ENCODE measurements around the gene CTXN1.

CTXN1 gene

DNA sequence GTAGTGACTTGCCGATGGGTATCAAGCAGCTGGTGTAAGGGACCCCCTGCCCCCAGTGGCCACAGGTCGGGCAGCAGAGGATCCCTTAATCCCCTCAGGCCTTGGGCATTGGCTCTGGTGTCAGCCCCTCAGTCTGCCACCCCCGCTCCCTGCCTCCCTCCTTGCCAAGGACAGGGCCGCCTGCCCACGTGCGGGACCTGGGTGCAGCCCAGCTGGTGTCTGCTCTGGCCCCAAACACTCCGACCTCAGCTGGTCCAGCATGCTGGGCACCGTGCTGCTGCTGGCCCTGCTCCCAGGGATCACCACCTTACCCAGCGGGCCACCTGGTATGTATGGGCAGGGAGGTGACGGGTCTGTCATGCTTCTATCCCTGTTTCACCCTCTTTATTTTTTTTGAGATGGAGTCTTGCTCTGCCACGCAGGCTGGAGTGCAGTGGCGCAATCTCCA lies 11.3 kb downstream of the CTXN1 start, which contains the start of gene TGFBR3L:
Gene TGFBR3L, plus strand, starts transcription at position 233 of the 448 bp plus-strand sequence.
- no peak for DNase-seq (ENCODE audit: low read depth in 2 of 2)

DNA sequence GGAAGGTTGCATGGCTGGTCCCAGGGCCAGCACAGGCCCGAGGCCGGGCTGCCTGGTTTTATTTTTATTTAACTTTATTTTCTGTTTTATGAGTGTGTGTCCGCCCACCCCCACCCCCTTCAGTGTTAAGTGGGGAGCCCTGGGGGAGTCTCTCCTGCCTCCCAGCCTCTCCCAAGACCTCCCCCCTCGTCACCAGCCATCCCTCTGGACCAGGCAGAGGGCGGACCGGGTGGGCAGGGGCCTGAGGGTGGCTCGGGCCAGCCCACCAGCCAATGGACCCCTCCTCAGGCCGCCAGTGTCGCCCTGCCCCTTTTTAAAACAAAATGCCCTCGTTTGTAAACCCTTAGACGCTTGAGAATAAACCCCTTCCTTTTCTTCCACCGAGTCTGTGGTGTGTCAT lies 11.8 kb downstream of the CTXN1 start:
- no peak for DNase-seq (ENCODE audit: low read depth in 2 of 2)

DNA sequence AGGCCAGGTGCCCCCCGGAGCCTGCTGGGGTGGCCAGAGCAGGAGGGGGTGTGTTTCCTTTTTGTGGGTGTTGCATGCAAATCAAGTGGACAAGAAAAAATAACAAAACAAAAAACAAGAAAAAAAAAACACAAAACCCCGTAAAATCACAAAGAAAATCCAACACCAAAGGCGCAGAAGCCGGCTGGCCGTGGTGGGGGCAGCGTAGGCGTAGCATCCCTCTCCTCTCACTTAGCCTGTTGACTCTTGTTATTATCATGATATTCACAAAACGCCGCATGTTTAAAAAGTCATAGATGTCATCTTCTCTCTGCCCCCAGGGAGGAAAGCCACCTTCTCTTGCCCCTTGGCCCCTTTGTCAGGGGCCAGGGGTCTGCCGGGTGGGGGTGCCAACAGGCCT lies 12.3 kb downstream of the CTXN1 start:
- DNase-seq (ENCODE audit: low read depth in 2 of 2): no peak

DNA sequence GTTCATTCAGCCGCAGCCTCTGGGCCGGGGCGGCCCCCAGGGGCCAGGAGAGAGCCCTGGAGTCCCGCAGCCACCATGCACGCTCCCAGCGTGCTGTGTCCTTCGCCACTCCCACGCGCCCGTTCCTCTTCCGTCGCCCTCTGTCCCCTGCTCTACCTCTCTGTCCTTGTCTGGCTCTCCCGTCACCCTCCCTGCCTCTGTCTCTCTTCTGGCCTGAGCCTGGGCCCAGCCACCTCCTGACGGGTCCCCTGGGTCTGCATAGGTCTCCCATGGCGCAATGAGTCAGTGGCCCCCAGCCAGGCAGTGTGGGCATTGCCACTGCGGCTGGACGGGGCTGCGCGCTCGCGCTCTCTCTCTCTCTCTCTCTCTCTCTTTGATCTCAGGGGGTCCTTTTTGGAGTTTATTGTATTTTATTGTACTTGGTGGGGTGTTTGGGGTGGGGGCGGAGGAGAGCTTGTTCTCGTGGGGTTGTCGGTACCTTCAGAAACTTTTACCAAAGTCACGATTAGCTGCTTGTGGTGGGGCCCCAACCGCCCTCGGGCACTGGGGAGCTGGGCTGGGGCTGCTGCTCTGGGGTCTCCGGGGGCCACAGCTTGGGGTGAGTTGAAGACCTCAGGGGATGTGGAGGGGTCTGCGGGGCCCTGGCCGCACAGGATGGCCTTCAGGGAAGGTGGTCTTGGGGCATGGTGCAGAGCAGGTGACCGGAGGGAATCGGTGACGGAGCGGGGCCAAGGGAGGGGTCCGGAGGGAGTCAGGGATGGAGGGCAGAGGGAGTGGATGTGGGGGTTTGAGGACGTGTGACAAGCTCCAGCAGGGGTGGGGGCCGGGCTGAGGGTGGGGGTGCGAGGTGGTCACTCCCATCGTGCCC lies 13.0 kb downstream of the CTXN1 start:
- DNase-seq (ENCODE audit: low read depth in 2 of 2): no peak

DNA sequence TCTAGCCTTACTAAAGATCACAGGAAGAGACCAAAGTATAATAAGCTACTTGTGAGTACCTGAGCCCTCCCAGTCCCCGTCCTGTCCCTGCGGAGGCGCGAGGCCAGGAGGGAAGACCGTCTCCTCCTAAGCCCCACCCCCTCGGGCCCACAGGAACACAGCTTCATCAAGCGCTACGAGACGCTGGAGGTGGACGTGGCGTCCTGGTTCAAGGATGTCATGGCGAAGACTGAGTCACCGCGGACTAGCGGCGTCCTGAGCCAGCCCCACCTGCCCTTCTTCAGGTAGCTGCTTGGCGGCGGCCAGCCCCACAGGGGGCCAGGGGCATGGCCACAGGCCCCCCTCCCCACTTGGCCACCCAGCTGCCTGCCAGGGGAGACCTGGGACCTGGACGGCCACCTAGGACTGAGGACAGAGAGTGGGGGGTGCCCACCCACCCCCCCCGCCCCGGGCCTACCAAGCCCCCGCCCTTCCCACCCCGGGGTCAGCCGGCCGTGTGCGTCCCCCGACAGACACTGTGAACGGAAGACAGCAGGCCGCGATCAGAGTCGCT lies 13.7 kb downstream of the CTXN1 start:
- no peak for DNase-seq (ENCODE audit: low read depth in 2 of 2)

DNA sequence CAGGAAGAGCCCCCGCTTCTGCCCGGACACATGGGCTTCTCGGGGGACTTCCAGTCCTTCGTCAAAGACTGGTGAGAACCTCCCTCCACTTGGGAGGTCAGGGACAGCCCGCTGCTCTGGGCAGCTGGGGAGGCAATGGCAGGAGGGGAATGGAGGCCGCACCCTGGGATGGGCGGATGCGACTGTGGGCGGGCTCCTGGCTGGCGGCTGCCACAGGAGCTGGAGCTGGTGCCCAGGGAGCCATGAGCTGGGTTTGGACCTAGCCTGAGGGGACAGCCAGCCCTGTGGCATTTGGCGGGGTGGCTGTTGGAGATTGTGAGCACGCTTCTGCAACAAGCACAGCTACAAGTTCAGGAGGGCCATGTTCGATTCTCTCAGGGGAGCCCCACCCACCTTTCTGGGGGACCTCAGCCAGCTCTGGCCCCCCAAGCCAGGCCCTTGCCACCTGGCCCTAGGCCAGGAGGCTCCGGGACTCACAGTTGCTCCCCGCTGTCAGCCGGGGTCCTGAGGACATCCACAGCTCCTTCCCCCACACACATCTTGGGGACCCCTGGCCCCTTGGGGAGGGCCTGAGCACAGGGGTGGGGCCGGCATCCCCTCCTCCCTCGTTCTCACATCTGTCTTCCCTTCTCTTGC lies 14.3 kb downstream of the CTXN1 start:
- DNase-seq (ENCODE audit: low read depth in 2 of 2): no peak

DNA sequence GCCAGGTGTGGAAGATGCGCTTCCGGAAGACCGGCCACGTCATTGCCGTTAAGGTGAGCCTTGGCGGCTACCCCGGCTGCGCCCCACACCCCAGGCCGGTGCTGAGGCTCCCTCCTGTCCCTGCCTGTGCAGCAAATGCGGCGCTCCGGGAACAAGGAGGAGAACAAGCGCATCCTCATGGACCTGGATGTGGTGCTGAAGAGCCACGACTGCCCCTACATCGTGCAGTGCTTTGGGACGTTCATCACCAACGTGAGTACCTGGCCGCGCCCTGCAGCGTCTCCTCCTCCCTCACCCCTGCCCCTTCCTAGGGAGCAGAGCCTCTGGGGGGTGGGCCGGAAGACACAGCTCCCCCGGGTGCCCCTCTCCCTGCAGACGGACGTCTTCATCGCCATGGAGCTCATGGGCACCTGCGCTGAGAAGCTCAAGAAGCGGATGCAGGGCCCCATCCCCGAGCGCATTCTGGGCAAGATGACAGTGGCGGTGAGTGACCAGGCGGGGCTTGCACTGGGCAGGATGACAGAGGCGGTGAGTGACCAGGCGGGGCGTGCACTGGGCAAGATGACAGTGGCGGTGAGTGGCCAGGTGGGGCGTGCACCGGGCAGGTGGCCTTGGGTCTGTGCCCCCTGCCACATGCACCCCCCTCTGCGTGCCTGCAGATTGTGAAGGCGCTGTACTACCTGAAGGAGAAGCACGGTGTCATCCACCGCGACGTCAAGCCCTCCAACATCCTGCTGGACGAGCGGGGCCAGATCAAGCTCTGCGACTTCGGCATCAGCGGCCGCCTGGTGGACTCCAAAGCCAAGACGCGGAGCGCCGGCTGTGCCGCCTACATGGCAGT lies 15.4 kb downstream of the CTXN1 start:
- no peak for DNase-seq (ENCODE audit: low read depth in 2 of 2)

DNA sequence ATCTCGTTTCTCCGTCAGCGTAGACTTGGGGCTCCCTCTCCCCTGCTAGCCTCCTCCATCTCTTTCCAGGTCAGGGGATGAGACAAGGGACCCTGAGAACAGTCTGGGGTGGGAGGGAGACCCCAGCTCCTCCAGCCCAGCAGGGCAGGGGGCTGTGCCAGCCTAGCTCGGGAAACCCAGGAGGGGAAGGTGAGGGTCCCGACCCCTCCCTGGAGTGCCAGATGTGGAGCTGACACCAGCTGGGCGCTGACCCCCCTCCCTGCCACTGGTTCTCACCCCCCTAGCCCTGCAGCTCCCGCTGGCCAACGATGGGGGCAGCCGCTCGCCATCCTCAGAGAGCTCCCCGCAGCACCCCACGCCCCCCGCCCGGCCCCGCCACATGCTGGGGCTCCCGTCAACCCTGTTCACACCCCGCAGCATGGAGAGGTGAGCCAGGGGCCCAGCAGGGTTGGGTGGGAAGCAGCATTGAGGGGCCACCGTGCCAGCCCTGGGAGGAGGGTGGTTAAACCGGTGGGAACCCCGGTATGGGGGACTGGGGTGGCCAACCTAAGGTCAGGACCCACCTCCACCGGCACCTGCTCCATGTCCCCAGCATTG lies 16.4 kb downstream of the CTXN1 start:
- DNase-seq (ENCODE audit: low read depth in 2 of 2): no peak

DNA sequence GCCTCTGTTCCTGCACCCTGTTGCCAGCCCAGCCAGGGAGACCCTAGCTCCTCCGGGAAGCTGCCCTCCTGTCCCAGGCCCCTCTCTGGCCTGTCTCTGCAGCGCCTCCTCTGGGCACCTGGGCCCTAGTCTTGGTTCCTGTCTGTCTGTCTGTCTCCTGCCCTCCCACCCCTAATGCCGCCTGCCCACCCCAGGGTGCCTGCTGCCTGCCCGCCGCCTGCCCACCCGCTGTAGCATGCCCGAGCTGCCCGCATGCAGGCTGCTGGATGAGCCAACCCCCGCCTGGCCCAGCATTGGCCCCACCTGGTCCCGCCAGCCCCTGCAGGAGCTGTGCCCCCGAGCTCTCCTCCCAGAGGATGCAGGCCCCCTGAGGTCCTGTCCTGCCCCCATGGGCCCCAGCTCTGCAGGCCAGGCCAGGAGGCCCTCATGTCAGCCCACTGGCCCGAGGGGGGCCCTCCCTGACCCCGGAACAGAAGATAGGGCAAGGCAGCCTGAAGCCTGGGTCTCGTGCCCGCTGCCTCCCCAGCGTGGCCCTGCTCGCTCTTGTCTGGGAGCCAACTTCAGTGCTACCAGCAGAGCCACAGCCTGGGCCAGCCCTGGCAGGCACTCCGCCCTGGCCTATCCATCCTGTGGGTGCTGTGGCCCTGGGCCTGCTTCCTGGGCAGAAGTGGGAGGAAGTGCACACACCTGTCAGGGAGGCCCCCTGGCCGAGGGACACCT lies 17.0 kb downstream of the CTXN1 start:
- no peak for DNase-seq (ENCODE audit: low read depth in 2 of 2)

DNA sequence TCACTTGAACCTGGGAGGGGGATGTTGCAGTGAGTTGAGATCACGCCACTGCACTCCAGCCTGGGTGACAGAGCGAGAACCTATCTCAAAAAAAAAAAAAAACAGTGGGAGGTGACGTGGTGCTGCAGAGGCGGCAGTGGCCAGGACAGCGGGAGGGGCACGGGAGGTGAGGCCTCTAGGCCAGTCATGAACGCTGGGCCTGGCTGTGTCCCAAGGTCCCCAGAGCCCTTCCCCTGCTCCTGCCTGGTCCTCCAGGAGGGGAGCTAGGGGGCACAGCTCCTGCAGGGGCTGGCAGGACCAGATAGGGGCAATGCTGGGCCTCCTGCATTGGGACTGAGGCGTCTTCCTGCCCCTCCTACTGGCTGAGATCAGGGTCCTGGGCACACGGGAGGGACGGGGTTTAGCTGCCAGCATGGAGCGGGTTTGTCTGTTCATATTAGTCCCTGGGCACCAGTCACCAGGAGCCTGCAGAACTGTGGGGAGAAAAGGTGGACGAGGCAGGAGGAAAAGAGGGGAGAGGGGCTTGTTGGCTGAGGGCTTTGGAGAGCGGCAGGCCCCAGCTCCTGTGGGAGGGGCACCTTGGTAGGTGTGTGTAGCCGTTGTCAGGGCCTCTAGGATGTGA lies 17.7 kb downstream of the CTXN1 start:
- DNase-seq (ENCODE audit: low read depth in 2 of 2): no peak

DNA sequence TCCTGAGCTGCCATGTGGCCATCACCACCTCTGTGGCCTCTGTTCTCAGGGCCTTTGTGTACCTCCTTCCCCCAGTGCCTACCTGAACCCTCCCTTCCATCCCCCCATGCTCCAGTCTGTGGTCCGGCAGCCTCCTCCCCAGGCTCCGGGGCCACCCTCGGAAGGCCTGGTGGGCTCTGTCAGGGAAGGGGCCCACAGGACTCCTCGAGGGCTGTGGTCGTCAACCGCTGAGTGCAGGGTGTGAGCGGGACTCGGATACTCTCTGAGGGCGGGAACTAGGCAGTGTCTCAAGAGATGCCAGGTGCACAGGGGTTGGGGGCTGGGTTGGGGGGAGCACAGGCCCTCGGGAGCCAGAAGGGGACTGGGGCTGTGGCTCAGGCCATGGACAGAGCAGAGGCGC lies 18.4 kb downstream of the CTXN1 start:
- DNase-seq (ENCODE audit: low read depth in 2 of 2): no peak

DNA sequence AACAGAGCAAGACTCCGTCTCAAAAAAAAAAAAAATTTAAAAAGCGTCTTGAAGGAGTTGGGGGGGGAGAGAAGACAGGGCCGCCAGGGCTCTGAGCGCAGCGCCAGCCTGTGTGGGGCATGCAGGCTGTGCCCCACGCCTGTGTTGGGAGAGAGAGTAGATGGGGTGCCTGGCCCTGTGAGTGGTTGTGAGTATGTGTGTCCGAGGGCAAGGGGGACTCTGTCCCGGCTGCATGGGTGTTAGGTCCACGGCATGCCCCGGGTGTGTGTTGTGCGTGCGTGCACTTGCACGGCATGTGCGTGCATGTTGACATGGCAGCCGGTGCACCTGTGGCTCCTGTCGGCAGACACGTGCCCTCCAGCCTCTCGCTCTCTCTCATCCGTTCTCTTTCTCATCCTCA lies 18.8 kb downstream of the CTXN1 start:
- no peak for DNase-seq (ENCODE audit: low read depth in 2 of 2)

DNA sequence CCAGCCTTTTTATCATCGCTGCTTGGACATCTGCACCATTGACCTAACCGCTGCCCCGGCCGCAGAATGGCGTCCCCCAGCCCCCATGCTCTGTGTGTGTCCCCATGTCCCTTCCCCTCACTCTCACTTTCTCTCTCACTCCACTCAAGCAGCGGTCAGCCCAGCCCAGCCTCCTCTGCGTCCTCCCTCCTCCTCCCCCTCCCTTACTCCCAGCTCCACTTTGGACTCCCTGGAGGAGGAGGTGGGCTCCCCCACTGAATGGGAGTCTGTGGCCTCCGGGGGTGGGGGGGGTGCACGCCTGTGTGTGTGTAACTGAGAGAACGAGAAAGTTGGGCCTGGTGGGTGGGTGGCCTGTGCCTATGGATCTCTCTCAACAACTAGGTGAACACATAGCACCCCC lies 20.1 kb downstream of the CTXN1 start:
- no peak for DNase-seq (ENCODE audit: low read depth in 2 of 2)

DNA sequence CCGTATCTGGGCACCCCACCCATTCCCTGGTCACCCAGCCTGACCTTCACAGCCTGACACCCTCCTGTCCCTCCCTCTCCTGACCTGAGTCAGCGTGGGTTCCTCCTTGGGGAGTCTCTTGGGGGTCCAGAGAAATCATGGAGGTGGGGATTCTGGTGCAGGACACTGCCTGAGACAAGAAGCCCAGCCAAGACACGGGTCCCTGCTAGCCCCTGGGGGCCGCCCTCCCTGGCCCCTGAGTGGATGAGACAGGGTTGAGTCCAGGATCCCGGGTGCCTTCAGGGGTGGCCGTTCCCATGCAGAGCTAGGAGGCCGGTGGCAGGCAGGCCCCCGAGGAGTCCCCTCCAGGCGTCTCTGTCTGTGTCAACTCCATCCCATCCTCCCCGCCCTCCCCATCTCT lies 20.7 kb downstream of the CTXN1 start:
- no peak for DNase-seq (ENCODE audit: low read depth in 2 of 2)

DNA sequence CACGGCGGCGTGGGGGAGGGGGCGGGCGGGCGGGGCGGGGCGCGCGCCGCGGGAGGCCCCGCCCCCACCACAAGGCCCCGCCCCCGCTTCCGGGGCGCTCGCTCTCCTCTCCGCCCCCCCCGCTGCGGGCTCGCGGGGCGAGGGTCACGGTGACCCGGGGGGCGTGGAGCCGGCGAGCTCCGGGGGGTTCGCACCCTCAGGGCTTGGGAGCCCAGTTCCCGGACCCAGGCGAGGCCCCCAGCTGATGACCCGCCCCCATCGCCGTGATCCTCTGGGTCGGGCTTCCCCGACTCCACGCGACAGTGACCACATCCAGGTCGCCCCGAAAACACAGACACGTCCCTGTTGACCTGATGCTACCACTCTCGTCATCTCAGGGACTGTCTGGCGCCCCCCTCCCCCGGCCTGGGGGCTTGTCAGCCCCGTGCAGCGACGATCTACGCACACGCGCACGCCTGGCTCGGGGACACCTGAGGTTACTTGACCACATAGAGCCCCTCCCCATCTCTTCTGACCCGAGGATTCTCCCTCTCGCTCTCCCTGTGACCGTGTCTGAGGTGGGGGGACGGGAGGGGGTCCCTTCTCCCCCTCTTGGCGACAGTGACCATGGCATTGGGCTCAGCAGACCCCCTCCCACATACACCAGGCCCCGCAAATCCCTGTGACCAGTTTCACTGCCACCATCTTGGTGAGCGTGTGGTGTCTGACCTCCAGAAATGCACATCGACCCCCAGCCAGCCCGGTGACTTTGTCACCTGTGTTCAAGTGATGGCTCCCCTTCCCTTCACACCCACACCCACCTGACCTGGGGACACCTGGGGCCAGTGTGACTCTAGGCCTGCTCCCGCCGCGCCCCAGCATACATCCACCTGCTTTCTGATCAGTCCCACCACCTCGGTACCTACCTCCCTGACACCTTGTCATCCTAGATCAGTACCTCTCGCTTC lies 21.6 kb downstream of the CTXN1 start:
- DNase-seq (ENCODE audit: low read depth in 2 of 2): peak in 1 of 2 experiments; percentile 40

DNA sequence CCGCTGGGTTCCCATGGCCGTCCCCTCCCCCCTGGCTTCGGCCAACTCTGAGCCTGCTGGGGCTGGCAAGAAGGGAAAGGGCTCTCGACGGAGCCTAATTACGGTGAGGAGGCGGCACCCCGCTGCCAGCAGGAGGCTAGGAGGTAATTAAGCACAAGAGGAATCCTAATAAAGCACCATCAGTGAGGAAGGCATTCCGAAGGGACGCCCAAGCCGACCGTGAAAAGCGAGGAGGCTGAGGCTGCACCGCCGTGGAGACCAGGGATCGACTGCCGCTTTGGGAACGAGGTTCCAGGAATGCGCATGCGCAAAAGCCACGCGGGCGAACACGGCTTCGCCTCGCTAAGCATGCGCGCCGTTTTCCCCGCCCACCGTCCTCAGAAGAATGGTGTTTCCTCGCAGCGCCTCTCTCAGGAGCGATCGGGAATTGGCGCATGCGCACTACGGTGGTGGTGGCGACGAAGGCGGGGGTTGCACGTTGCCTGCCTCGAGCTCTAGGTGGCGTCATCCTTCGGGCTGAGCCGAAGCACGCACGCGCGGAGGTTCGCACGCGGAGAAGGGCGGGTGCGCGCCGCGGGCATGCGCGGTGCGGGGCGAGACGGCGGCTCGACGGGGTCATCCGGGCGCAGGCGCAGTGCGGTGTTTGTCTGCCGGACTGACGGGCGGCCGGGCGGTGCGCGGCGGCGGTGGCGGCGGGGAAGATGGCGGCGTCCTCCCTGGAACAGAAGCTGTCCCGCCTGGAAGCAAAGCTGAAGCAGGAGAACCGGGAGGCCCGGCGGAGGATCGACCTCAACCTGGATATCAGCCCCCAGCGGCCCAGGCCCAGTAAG lies 22.5 kb downstream of the CTXN1 start, which contains the start of gene MAP2K7:
Gene MAP2K7, plus strand, starts transcription at position 634 of the 830 bp plus-strand sequence. Its CDS starts 68 bp downstream, at position 702.
- peak; percentile 100 for DNase-seq (ENCODE audit: low read depth in 2 of 2)

DNA sequence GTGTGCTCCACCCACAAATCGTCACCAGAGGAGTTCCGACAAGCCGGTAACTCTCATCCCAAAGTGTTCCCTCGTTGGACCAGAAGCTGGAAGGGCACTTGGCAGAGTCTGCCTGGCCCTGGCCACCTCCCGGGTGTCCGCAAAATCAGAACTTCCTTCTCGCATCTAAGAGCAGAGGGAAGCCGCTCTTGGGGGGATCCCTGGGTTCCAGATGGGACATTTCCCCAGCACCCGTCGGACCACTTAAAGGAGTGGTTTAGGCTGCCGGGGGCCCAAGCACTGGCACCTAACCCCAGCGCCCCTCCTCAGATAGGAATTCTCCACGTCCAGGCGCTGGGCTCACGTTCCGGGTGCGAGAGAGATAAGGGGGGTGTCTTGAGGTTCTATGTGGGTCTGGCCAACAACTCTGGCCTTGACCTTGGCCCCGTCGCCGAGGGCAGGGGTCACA lies 23.1 kb downstream of the CTXN1 start:
- no peak for DNase-seq (ENCODE audit: low read depth in 2 of 2)

DNA sequence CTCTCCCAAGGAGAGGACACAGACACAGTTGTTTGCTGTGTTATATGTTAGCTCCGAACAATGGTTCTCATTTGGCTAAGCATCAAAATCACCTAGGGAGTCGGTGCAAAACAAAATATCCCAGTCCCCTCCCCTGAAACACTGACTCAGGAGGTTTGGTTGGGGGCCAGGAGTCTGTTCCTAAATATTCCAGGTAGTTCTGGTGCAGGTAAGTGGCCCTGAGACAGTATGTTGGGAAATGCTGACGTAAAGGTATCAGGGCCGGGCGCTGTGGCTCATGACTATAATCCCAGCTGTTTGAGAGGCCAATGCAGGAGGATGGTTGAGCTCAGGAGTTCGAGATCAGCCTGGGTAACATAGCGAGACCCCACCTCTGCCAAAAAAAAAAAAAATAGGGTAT lies 24.6 kb downstream of the CTXN1 start:
- no peak for DNase-seq (ENCODE audit: low read depth in 2 of 2)

Data from stimulated activated CD4-positive, alpha-beta T cell treated with anti-CD3 and anti-CD28 coated beads, Interleukin-12 subunit alpha, Interleukin-12 subunit beta, amount 100 ng/mL, for 24 hours (primary cell).